Tongue (tissue), 2 donors: ENCODE data around the gene PRH2. TPM values are rescaled to one million over a fixed set of nuclear protein-coding genes. Genes with fewer than 3 reads are reported as not detected.

Experiments
- DNase-seq: peaks from one replicate; pipeline ENCODE4 v3.0.0-alpha.2; 2015
- total RNA-seq: library from RNA; depleted of rRNA; stranded (reverse); fragments of >200 nt; gene quantifications from one replicate; pipeline ENCODE4 v1.2.3, GENCODE V29; 2014

PRH2 gene
- total RNA-seq, 1 donor from 2014 or later: 335 TPM

- no peak for DNase-seq
These were observed 31.2 kb downstream of the PRH2 start for GRCh38 chr12:10960211-10960610.

DNA sequence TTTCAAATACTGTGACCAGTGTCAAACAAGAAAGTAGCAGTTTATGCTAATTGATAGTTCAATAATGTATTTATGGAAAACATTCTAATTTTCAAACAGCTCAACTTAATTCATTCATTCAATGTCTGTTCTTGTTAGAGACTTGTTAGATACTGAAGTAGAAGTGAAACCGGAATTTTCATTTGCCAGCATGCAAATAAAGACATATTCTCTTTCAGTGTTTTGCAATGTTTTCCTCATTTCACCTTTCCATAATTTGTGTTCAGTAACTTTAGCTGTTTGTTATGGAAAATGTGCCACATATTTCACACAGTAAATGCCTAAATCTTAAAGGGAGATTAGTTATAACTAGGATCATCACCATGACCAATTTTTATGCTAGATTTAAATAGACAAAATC, 36.4 kb downstream of the PRH2 start:
- no peak for DNase-seq

- DNase-seq: no peak
These were observed 37.3 kb downstream of the PRH2 start for GRCh38 chr12:10966314-10966713.

DNA sequence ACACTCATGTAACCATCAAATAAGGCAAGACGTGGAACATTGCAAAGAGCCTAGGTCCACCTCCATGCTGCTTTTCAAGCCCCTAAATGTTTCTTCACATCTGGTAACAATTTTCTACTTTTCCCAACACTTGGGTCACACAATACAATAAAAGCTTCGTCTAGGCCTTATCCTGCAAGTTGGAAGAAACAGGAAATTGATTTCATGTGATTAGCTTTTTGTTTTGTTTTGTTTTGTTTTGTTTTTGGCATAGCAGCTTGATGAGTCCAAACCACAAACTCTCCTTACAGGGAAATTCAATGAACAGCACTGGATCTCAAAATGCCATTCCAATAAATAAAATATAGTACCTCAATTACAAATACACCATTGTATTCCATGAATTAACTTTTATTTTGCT, 38.4 kb downstream of the PRH2 start:
- DNase-seq: peak; percentile 13

- peak; percentile 9 for DNase-seq
These were observed 39.9 kb downstream of the PRH2 start for GRCh38 chr12:10968765-10969456.

DNA sequence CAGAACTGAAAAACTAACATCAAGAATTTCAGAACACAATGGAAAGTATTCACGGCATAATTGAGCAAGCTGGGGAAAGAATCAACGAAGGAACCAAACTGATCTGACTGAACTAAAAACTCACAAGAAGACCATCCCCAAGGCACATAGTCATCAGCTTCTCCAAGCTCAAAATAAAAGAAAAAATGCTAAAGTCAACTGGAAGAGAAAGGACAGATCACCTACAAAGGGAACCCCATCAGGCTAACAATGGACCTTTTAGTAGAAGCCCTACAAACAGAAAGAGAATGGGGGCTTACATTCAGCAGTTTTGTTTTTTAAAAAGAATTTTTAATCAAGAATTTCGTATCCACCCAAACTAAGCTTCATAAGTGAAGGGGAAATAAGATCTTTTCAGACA, 45.9 kb downstream of the PRH2 start:
- no peak for DNase-seq

DNA sequence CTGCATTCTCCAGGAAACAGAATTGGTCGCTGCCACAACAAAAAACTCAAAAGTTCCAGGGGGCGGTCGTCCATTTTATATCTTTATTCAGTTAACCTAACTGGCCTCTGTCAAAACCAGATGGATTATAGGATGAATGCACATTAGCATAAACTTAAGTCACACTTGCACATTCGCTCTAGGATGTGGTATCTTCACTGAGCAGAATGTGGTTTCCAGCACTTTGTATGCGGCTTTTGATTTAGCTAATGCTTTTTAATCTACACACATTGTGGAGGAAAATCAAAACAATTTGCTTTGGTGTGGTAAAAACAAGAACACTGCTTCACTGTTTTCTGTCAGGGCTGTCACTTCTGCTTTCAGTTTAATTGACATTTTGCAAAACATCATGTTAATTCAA, 53.2 kb downstream of the PRH2 start:
- no peak for DNase-seq

Other genes starting within 250 kb of the PRH2 start
- 454 TPM for gene YBX3, start 205.9 kb upstream of the PRH2 start, total RNA-seq
- gene TAS2R7, start 126.6 kb upstream of the PRH2 start, total RNA-seq: not detected
- not detected for gene TAS2R8, start 122.0 kb upstream of the PRH2 start, total RNA-seq
- gene TAS2R9, start 119.1 kb upstream of the PRH2 start, total RNA-seq: not detected
- gene TAS2R10, start 102.9 kb upstream of the PRH2 start, total RNA-seq: 2.8 TPM
- gene PRR4, start 79.8 kb upstream of the PRH2 start, total RNA-seq: 19.3 TPM
- gene PRH1, start 45.0 kb upstream of the PRH2 start, total RNA-seq: 85.8 TPM
- gene TAS2R13, start 19.7 kb upstream of the PRH2 start, total RNA-seq: 3.2 TPM
- 9.1 TPM for gene TAS2R14, start 10.0 kb downstream of the PRH2 start, total RNA-seq
- gene TAS2R50, start 57.7 kb downstream of the PRH2 start, total RNA-seq: 10.7 TPM
- gene TAS2R20, start 69.1 kb downstream of the PRH2 start, total RNA-seq: 8.2 TPM
- gene TAS2R19, start 93.4 kb downstream of the PRH2 start, total RNA-seq: 17.1 TPM
- gene TAS2R31, start 102.2 kb downstream of the PRH2 start, total RNA-seq: 17.7 TPM
- gene TAS2R46, start 133.1 kb downstream of the PRH2 start, total RNA-seq: 8.4 TPM
- 20.5 TPM for gene TAS2R43, start 163.1 kb downstream of the PRH2 start, total RNA-seq
- gene TAS2R30, start 205.4 kb downstream of the PRH2 start, total RNA-seq: 16.9 TPM
- gene SMIM10L1, start 242.0 kb downstream of the PRH2 start, total RNA-seq: 9.3 TPM